ENCODE results near the gene MRPL48.
"Not testable (repeated sequence)": the region's sequence is repeated elsewhere in the genome, so short reads cannot be mapped to it uniquely, and the experiment has no call there.

Gene MRPL48

DNA sequence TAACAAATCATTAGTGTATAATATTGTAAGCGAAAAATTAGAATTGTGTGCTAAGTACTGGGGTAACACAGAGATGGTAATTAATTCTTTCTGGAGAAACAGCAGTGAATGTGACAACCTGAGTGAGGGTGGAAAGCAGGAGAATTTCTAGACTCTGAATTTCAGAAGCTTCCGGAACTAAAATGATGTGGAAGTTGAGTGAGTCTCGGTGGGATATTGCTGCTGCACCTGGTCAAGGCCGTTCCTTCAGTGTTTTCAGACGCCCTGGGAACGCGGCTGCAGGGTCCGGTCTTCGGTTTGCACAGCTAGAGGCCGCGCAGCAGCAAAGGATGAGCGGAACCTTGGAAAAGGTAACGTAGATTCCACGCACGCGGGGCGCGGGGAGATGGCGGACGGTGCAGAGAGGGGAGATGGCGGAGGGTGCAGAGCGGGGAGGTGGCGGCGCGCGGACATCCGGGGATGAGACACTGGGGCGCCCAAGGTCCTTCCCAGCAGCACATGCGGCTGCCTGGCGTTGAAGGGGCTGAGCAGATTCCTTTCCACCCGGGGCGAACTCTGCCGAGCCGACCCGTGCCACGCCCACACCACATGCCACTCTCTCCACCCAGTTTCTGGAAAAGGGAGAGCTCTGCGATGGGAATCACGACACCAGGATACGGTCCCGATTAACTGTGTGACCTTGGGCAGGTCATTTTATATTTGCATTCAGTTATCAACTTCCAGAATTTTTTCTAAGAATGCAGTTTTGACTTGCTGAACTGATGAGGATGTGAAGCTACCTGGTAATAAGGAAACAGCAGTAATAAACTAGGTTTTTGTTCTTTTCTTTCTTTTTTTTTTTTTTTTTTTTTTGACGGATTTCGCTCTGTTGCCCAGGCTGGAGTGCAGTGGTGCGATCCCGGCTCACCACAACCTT, at the start of gene MRPL48:
TSS of gene MRPL48 (plus strand) at position 232 of the 916 bp plus-strand sequence. CDS start at position 330, 98 bp downstream.
- peak; percentile 93 for DNase-seq (ENCODE audit: low spot score)

DNA sequence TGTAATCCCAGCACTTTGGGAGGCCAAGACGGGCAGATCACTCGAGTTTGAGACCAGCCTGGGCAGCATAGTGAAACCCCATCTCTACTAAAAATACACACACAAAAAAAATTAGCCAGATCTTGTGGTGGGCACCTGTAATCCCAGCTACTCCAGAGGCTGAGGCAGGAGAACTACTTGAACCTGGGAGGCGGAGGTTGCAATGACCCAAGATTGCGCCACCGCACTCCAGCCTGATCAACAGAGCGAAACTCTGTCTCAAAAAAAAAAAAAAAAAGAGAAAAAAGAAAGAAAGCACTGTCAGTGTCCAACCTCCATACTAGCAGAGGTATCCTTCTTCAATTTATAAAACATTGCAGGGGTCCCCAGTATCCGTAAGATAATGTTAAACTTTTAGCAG, 44.6 kb upstream of the MRPL48 start:
- no peak for DNase-seq (ENCODE audit: low spot score)

- no peak for DNase-seq (ENCODE audit: low spot score)
Measured at GRCh38 chr11:73746701-73747100, 41.0 kb upstream of the MRPL48 start.

DNA sequence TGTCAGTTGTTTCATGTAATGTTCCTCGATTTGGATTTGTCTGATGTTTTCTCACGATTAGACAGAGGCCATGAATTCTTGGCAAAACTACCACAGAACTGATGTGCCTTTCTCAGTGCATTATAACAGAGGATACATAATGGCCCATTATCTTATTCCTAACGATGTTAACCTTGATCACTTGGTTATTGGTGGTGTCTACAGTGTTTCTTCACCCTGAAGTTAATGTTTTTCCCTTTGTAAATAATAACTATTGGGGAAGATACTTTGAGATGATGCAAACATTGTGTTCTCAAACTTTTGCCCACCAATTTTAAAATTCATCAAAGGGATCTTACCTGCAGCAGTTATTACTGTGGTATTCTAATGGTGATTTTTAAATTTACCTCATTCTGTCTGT, 39.9 kb upstream of the MRPL48 start:
- no peak for DNase-seq (ENCODE audit: low spot score)

DNA sequence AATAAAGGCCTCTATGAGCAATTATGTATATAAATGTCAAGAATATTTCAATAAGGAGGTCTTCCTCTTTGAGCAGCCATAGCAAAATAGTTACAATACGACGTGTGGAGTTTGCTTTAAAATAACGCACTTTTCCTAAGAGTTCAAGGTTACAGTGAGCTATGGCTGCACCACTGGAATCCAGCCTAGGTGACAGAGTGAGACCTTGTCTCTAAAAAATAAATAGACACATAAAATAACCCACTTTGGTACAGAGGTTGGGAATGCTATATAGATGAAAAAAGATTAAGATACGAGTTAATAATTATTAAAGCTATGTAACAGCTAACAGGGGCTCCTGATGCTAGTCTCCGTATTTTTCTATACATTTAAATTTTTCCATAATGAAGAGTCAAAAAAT, 39.4 kb upstream of the MRPL48 start:
- no peak for DNase-seq (ENCODE audit: low spot score)

GRCh38 chr11:73749118-73749517, 38.6 kb upstream of the MRPL48 start:
- no peak for DNase-seq (ENCODE audit: low spot score)

GRCh38 chr11:73750228-73750627, 37.4 kb upstream of the MRPL48 start:
- no peak for DNase-seq (ENCODE audit: low spot score)

DNA sequence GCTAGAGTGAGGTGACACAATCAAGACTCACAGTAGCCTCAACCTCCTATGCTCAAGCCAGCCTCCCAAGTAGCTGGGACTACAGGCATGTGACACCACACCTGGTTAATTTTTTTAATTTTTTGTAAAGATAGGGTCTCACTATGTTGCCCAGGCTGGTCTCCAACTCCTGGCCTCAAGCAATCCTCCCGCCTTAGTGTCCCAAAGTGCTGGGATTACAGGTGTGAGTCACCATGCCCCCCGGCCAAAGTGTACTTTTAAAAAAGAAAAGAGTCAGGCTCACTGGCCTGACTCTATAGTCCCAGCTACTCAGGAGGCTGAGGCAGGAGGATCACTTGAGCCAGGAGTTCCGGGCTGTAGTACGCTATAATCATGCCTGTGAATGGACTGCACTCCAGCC, 36.8 kb upstream of the MRPL48 start:
- DNase-seq (ENCODE audit: low spot score): not testable (repeated sequence)

- no peak for DNase-seq (ENCODE audit: low spot score)
Measured at GRCh38 chr11:73752216-73752867, 35.3 kb upstream of the MRPL48 start.

- DNase-seq (ENCODE audit: low spot score): no peak
Measured at GRCh38 chr11:73752903-73753302, 34.8 kb upstream of the MRPL48 start.

DNA sequence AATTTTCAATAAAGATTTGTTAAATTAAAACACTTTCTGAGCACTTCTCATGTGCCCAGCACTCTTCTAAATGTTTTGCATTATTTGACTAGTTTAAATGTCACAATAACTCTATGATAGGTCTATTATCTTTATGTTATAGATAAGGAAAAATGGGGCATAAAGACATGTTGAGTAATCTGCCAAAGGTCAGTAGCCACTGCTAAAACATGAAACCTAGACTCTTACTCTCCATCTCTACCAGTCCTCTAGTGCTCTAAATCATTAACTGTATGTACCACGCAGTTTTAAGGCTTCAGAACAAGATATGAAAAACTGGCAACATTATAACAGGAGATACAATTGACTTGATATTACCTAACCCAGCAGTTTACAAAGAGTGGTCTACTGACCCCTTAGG, 33.7 kb upstream of the MRPL48 start:
- no peak for DNase-seq (ENCODE audit: low spot score)

GRCh38 chr11:73755670-73756069, 32.0 kb upstream of the MRPL48 start:
- DNase-seq (ENCODE audit: low spot score): no peak

- no peak for DNase-seq (ENCODE audit: low spot score)
Measured at GRCh38 chr11:73757598-73757997, 30.1 kb upstream of the MRPL48 start.

GRCh38 chr11:73758451-73758850, 29.2 kb upstream of the MRPL48 start:
- no peak for DNase-seq (ENCODE audit: low spot score)

DNA sequence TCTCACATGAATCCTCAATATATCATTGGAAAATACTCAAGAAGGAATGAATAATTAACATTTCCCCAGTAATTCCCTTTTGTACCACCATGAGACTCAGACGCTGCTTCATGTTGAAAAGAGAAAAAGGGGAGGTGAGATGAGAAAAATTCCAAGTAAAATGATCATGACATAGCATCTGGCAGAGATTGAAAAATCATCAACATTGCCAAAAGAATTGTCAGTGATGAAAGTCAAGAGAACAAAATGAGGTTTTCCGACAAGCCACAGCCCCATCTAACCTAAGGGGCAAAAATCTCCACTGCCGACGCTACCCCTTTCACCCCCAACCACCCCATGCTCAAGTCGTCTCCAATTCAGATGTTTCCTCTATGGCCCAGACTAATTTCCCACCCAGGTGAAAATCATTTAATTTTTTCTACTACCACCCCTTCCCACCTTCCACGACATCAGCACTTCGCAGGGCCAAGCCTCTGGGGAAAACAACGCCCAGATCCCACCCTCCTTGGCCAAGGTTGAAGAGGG, 28.0 kb upstream of the MRPL48 start:
- no peak for DNase-seq (ENCODE audit: low spot score)

DNA sequence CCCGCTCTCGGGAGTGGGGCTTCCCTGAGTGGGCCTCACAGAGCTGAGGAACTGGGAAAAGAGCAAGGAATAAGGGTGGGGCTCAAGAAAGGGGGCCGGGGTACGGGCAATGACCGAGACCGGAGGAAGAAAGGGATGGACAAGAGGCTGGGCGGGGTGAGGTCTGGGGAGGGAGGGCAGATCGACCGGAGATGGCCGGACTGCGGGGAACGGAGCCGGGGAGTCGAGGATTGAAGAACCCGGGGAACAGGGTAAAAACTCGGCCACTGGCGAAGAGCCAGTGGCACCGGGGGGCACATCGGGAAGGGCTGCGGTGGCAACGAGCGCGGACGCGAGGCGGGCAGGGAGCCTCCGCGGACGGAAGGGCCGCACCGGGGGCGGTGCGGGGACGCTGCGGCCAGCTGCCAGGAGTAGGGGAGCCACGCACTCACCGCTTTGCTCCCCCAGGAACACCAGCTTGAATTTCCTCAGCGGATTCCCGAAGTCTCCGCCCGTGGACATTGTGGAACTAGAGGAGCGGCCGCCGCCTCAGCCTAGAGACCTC, 27.5 kb upstream of the MRPL48 start:
- no peak for DNase-seq (ENCODE audit: low spot score)

- DNase-seq (ENCODE audit: low spot score): peak; percentile 100
Measured at GRCh38 chr11:73760679-73761402, 26.8 kb upstream of the MRPL48 start, which contains the start of gene RAB6A. TSS of gene RAB6A (minus strand) at chr11:73761074. CDS start at chr11:73760635, 439 bp downstream.

GRCh38 chr11:73761403-73761945, 26.2 kb upstream of the MRPL48 start:
- no peak for DNase-seq (ENCODE audit: low spot score)

- no peak for DNase-seq (ENCODE audit: low spot score)
Measured at GRCh38 chr11:73762732-73763131, 24.9 kb upstream of the MRPL48 start.

- no peak for DNase-seq (ENCODE audit: low spot score)
Measured at GRCh38 chr11:73766763-73767162, 20.9 kb upstream of the MRPL48 start.

DNA sequence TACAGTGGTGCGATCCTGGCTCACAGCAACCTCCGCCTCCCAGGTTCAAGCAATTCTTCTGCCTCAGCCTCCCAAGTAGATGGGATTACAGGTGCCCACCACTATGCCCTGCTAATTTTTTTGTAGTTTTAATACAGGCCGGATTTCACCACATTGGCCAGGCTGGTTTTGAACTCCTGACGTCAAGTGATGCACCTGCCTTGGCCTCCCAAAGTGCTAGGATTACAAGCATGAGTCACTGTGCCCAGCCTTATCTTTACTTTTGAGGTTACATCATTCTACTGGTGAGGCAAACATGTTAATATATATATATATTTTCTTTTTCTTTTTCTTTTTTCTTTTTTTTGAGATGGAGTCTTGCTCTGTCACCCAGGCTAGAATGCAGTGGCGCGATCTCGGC, 16.9 kb upstream of the MRPL48 start:
- not testable (repeated sequence) for DNase-seq (ENCODE audit: low spot score)
